Ovary (tissue), 9 donors: ENCODE measurements around the gene B4GALNT2. TPM values are rescaled to one million over a fixed set of nuclear protein-coding genes. Genes with fewer than 3 reads are reported as not detected.

Experiments used
- DNase-seq, 5 donors: peaks; one replicate each; pipeline ENCODE4 v3.0.0-alpha.2; 2019 to 2020
- H3K27ac ChIP-seq, 2 donors: fragments of 200-600 bp; one replicate each; pipeline versions ENCODE4 v1.5.1 to v1.8.0; 2019 to 2022
- H3K27me3 ChIP-seq: fragments of 200-600 bp; one replicate; pipeline ENCODE4 v1.8.0; 2022
- H3K36me3 ChIP-seq: fragments of 200-600 bp; sonication (generic); one replicate; pipeline ENCODE4 v1.5.1; 2019
- H3K4me1 ChIP-seq: one replicate; pipeline ENCODE4 v1.8.1; 2013; ENCODE audit warnings: mild to moderate bottlenecking, moderate library complexity; ENCODE audit not compliant: insufficient read depth
- H3K4me3 ChIP-seq: fragments of 200-600 bp; sonication (generic); one replicate; pipeline ENCODE4 v1.5.1; 2017
- H3K9me3 ChIP-seq, 2 donors: fragments of 200-600 bp in 1 of 2; sonication (generic) in 1 of 2; one replicate each; pipeline versions ENCODE4 v1.5.1 to v1.8.1; 2013 to 2019; ENCODE audit warnings: mild to moderate bottlenecking in 1 of 2, moderate library complexity in 1 of 2
- CTCF ChIP-seq, 3 donors: fragments of 450-650 bp in 2 of 3; fragments of 200-600 bp in 1 of 3; IDR thresholded peaks; one replicate each; pipeline versions ENCODE4 v1.5.1 to v1.8.0; 2016 to 2022; ENCODE audit warnings: antibody characterized with exemption in 3 of 3, mild to moderate bottlenecking in 1 of 3
- EP300 ChIP-seq: sonication (generic); formaldehyde crosslinking; IDR thresholded peaks from one replicate; pipeline ENCODE4 v1.6.1; 2017; ENCODE audit warnings: antibody characterized with exemption
- POLR2A ChIP-seq: fragments of 450-650 bp; IDR thresholded peaks from one replicate; pipeline ENCODE4 v1.6.1; 2017; ENCODE audit warnings: antibody characterized with exemption, mild to moderate bottlenecking, moderate library complexity
- WGBS, 3 donors: extraction: QIAGEN DNeasy Blood & Tissue Kit in 1 of 3; methylation state at CpG; one replicate each; pipeline versions ENCODE4 v1.1.5 to v1.1.7; 2013 to 2017; 5-methylcytosine and 5-hydroxymethylcytosine counted together
- intact Hi-C, 4 donors: fragments of 100-400 bp; cut with DNase I; formaldehyde crosslinking; loops; one replicate each; pipeline versions ENCODE4 v1.11.0 to v1.15.1; 2022 to 2023
- polyA plus RNA-seq, 2 donors: library from polyadenylated mRNA; stranded (reverse); fragments of 200-250 nt in 1 of 2; fragments of 350-450 nt in 1 of 2; fragmentation: Illumina TruSeq in 1 of 2; extraction: RNeasy Lipid Tissue Mini Kit (QIAGEN cat#74804) in 1 of 2; gene quantifications; one replicate each; pipeline ENCODE4 v1.2.3, GENCODE V29; 2013 to 2014
- total RNA-seq, 7 donors: library from RNA; depleted of rRNA in 2 of 7; stranded (reverse); fragments of >200 nt in 2 of 7; fragmentation: NEBNext Ultra II Directional in 3 of 7; extraction: Animal tissue kit (Norgen Biotek cat#: 25700) in 3 of 7; gene quantifications; one replicate each; pipeline versions ENCODE4 v1.1.0 to v1.2.4, GENCODE V29; 2016 to 2023
- donor health status: DM: no; HTN: no; CAD: no; lungs with moderate emphysema.
- donor health status: DM: no; HTN: no; CAD: no.
- donor health status: Bipolar disorder and iron deficiency.
- donor health status: DM: yes; HTN: yes; CAD: no.
- donor health status: DM: no; HTN: no; CAD: no.
- donor health status: DM: yes; HTN: yes; CAD: no.

The B4GALNT2 gene
- total and polyA plus RNA-seq, 9 donors, result under 0.01 to 0.03 (median 0.03) TPM; not detected in 5

GRCh38 chr17:49117587-49118230 lies 14.9 kb upstream of the B4GALNT2 start:
- no peak overlapping the region for H3K4me3 ChIP-seq
- WGBS, 3 donors, result 85 to 94% (median 92%) methylated on average over 2 of the region's 2 CpGs
- H3K27me3 ChIP-seq, result no peaks in the 10 kb centered on the region
- no peak for TF ChIP-seq CTCF (IDR thresholded peaks at IDR 0.05)
- TF ChIP-seq EP300, result no peak
- TF ChIP-seq POLR2A, result no peak
- H3K9me3 ChIP-seq, result peaks cover 0 to 3% of the 10 kb centered on the region in 2 donors
- H3K27ac ChIP-seq, result no peak overlapping the region
- no peaks in the 10 kb centered on the region for H3K36me3 ChIP-seq
- intact Hi-C loops, result no loop called here
- no peak for DNase-seq
- H3K4me1 ChIP-seq, result no peaks in the 10 kb centered on the region

- intact Hi-C loops, result no loop called here
- 61 to 84% (median 64%) methylated on average over 3 of the region's 3 CpGs for WGBS, 3 donors
- peaks cover 0 to 3% of the 10 kb centered on the region in 2 donors for H3K9me3 ChIP-seq
- H3K27ac ChIP-seq, result no peak overlapping the region
- TF ChIP-seq EP300, result no peak
- no peak for TF ChIP-seq CTCF (IDR thresholded peaks at IDR 0.05)
- TF ChIP-seq POLR2A, result no peak
- DNase-seq, result no peak
- H3K4me3 ChIP-seq, result no peak overlapping the region
- H3K4me1 ChIP-seq, result no peaks in the 10 kb centered on the region
- no peaks in the 10 kb centered on the region for H3K27me3 ChIP-seq
- H3K36me3 ChIP-seq, result no peaks in the 10 kb centered on the region
Measured at GRCh38 chr17:49120166-49120565, 12.4 kb upstream of the B4GALNT2 start.

DNA sequence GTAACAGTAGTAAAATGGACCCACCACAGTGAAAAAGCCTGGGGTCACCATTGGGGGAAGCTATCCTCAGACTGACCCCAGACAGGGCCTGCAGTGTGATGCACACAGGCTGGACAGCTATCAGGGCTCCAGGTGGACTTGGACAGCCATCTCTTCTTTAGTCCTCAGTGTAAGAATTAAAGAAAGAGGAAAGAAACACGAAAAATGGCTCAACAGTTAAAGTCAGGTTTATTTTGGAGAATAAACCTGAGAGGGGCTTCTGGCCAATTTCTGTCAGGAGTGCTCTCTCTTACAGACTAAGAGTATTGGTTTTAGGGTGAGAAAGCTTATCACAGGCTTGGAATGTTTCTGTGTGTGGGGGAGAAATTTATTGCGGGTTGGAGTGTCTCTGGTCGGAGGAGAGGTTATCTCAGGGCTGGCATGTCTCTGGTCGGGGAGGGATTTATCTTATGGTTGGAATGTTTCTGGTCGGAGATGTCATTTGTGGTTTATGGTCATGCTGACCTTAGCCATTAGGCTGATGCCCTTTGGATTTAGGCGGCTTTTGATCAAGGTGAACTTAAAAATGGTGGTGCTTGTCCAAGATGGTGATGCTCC lies 10.8 kb upstream of the B4GALNT2 start:
- TF ChIP-seq POLR2A, result no peak
- TF ChIP-seq CTCF (IDR thresholded peaks at IDR 0.05), result no peak
- no peak for TF ChIP-seq EP300
- H3K27me3 ChIP-seq, result no peaks in the 10 kb centered on the region
- intact Hi-C loops, result no loop called here
- DNase-seq, result no peak
- H3K4me1 ChIP-seq, result no peaks in the 10 kb centered on the region
- H3K4me3 ChIP-seq, result no peak overlapping the region
- no peak overlapping the region for H3K27ac ChIP-seq
- no peaks in the 10 kb centered on the region for H3K36me3 ChIP-seq
- peaks cover 0 to 3% of the 10 kb centered on the region in 2 donors for H3K9me3 ChIP-seq
- 29 to 34% (median 31%) methylated on average over 6 of the region's 6 CpGs for WGBS, 3 donors

GRCh38 chr17:49122566-49122965 lies 10.0 kb upstream of the B4GALNT2 start:
- 68 to 77% (median 69%) methylated on average over 4 of the region's 4 CpGs for WGBS, 3 donors
- no peak for TF ChIP-seq POLR2A
- TF ChIP-seq EP300, result no peak
- no peak for TF ChIP-seq CTCF (IDR thresholded peaks at IDR 0.05)
- intact Hi-C loops, result no loop called here

More at GRCh38 chr17:49122566-49122965, 10.0 kb upstream of the B4GALNT2 start:
- Histone ChIP-seq H3K4me3 (no peak overlapping the region), H3K4me1 (no peaks in the 10 kb centered on the region), H3K27me3 (no peaks in the 10 kb centered on the region), H3K36me3 (no peaks in the 10 kb centered on the region), H3K9me3 (peaks cover 0 to 3% of the 10 kb centered on the region in 2 donors), H3K27ac (no peak overlapping the region)
- no peak for DNase-seq
